Endodermal cell (in vitro differentiated cells): ENCODE measurements around the gene C17orf107. TPM values are rescaled to one million over a fixed set of nuclear protein-coding genes. Genes with fewer than 3 reads are reported as not detected.

Experiments used
- DNase-seq: peaks from one replicate; pipeline ENCODE4 v3.0.0-alpha.2; 2017
- H3K27ac ChIP-seq: 2 replicates; pipeline ENCODE4 v1.5.1; 2013; ENCODE audit warnings: mild to moderate bottlenecking, low read depth, low read length, moderate library complexity
- H3K27me3 ChIP-seq: 2 replicates; pipeline ENCODE4 v1.6.1; 2013; ENCODE audit warnings: mild to moderate bottlenecking, low read length, moderate library complexity; ENCODE audit not compliant: insufficient read depth, control insufficient read depth, poor library complexity, severe bottlenecking
- H3K36me3 ChIP-seq: 2 replicates; pipeline ENCODE4 v1.7.0; 2013; ENCODE audit warnings: mild to moderate bottlenecking, low read length, moderate library complexity; ENCODE audit not compliant: control insufficient read depth, insufficient read depth
- H3K4me1 ChIP-seq: one replicate; pipeline ENCODE4 v1.7.0; 2013; ENCODE audit warnings: low read length; ENCODE audit not compliant: control insufficient read depth, insufficient read depth
- H3K4me3 ChIP-seq: 2 replicates; pipeline ENCODE4 v1.5.1; 2013; ENCODE audit warnings: mild to moderate bottlenecking, low read length, moderate library complexity
- H3K9ac ChIP-seq: 2 replicates; pipeline ENCODE4 v1.6.1; 2013; ENCODE audit warnings: mild to moderate bottlenecking, low read length, moderate library complexity; ENCODE audit not compliant: poor library complexity, severe bottlenecking; ENCODE audit errors: extremely low read depth
- H3K9me3 ChIP-seq: 2 replicates; pipeline ENCODE4 v1.6.1; 2013; ENCODE audit warnings: mild to moderate bottlenecking, low read length, moderate library complexity; ENCODE audit not compliant: control insufficient read depth
- H3K27ac Mint-ChIP-seq: 2 replicates; pipeline ENCODE4 v1.8.0; 2020; ENCODE audit warnings: mixed read lengths
- H3K27me3 Mint-ChIP-seq: 2 replicates; pipeline ENCODE4 v1.8.0; 2021; ENCODE audit warnings: mild to moderate bottlenecking, mixed read lengths; ENCODE audit not compliant: insufficient read depth
- H3K36me3 Mint-ChIP-seq: 2 replicates; pipeline ENCODE4 v1.8.0; 2020; ENCODE audit warnings: low read depth, mixed read lengths
- H3K4me1 Mint-ChIP-seq: 2 replicates; pipeline ENCODE4 v1.8.0; 2020; ENCODE audit warnings: mixed read lengths
- H3K4me3 Mint-ChIP-seq: 2 replicates; pipeline ENCODE4 v1.8.0; 2020; ENCODE audit warnings: mild to moderate bottlenecking, moderate library complexity, mixed read lengths
- H3K9me3 Mint-ChIP-seq: 2 replicates; pipeline ENCODE4 v1.8.0; 2020; ENCODE audit warnings: mild to moderate bottlenecking, mixed read lengths
- CTCF ChIP-seq: fragments of 200-600 bp; sonication (generic); conservative IDR thresholded peaks from 2 replicates; pipeline ENCODE4 v1.5.0; 2021; ENCODE audit warnings: antibody characterized with exemption, mild to moderate bottlenecking
- WGBS, 2 experiments: methylation state at CpG; one replicate each; pipeline versions ENCODE4 v1.1.5 to v1.1.7; 2013; ENCODE audit warnings: missing lambda C conversion rate in 2 of 2, mixed read lengths in 1 of 2; ENCODE audit not compliant: insufficient coverage in 1 of 2, insufficient read length in 1 of 2; 5-methylcytosine and 5-hydroxymethylcytosine counted together
- total RNA-seq, 2 donors: library from RNA; stranded (reverse); fragmentation: NEBNext Ultra II Directional in 1 of 2; extraction: Animal tissue kit (Norgen Biotek cat#: 25700) in 1 of 2; gene quantifications; 2 replicates in 1 of 2; 3 replicates in 1 of 2; pipeline ENCODE4 v1.2.1, GENCODE V29; 2021

The C17orf107 gene
- total RNA-seq, 2 donors from 2014 or later: 0.82 to 4.8 TPM

- H3K4me1 ChIP-seq: no peaks in the 10 kb centered on the region
- H3K27me3 Mint-ChIP-seq: no peaks in the 10 kb centered on the region
- no peaks in the 10 kb centered on the region for H3K9me3 Mint-ChIP-seq
- H3K4me1 Mint-ChIP-seq: no peaks in the 10 kb centered on the region
- no peak overlapping the region for H3K4me3 Mint-ChIP-seq
- no peak overlapping the region for H3K4me3 ChIP-seq
- no peaks in the 10 kb centered on the region for H3K27me3 ChIP-seq
- no peak for TF ChIP-seq CTCF
- no peak overlapping the region for H3K27ac ChIP-seq
- H3K9ac ChIP-seq: no peak overlapping the region
- peaks cover 34% of the 10 kb centered on the region for H3K36me3 Mint-ChIP-seq
- H3K9me3 ChIP-seq: no peaks in the 10 kb centered on the region
- H3K36me3 ChIP-seq: peaks cover 43% of the 10 kb centered on the region
- DNase-seq: peak; percentile 41
- 80 to 96% methylated on average over 9 to 23 of the region's 23 CpGs for WGBS, 2 experiments
- H3K27ac Mint-ChIP-seq: no peak overlapping the region
Measured at GRCh38 chr17:4892499-4893221, 6.7 kb upstream of the C17orf107 start.

- no peaks in the 10 kb centered on the region for H3K27me3 Mint-ChIP-seq
- H3K27ac Mint-ChIP-seq: no peak overlapping the region
- H3K36me3 ChIP-seq: peaks cover 43% of the 10 kb centered on the region
- no peak overlapping the region for H3K4me3 ChIP-seq
- H3K4me1 ChIP-seq: no peaks in the 10 kb centered on the region
- DNase-seq: peak; percentile 40
- no peak overlapping the region for H3K9ac ChIP-seq
- no peaks in the 10 kb centered on the region for H3K9me3 ChIP-seq
- H3K27me3 ChIP-seq: no peaks in the 10 kb centered on the region
- H3K9me3 Mint-ChIP-seq: no peaks in the 10 kb centered on the region
- H3K4me1 Mint-ChIP-seq: no peaks in the 10 kb centered on the region
- no peak overlapping the region for H3K27ac ChIP-seq
- no peak overlapping the region for H3K4me3 Mint-ChIP-seq
- H3K36me3 Mint-ChIP-seq: peaks cover 34% of the 10 kb centered on the region
- TF ChIP-seq CTCF: no peak
- WGBS, 2 experiments: 90 to 98% methylated on average over 7 to 18 of the region's 18 CpGs
Measured at GRCh38 chr17:4893272-4893671, 6.1 kb upstream of the C17orf107 start.

GRCh38 chr17:4893721-4894560 is 5.4 kb upstream of the C17orf107 start:
- no peaks in the 10 kb centered on the region for H3K27me3 Mint-ChIP-seq
- H3K4me1 Mint-ChIP-seq: no peaks in the 10 kb centered on the region
- no peak for TF ChIP-seq CTCF
- no peak overlapping the region for H3K27ac ChIP-seq
- no peaks in the 10 kb centered on the region for H3K9me3 ChIP-seq
- H3K4me1 ChIP-seq: no peaks in the 10 kb centered on the region
- no peaks in the 10 kb centered on the region for H3K27me3 ChIP-seq
- H3K36me3 ChIP-seq: peaks cover 39% of the 10 kb centered on the region
- H3K36me3 Mint-ChIP-seq: peaks cover 30% of the 10 kb centered on the region
- H3K9ac ChIP-seq: no peak overlapping the region
- no peak overlapping the region for H3K4me3 Mint-ChIP-seq
- no peak overlapping the region for H3K27ac Mint-ChIP-seq
- peak; percentile 46 for DNase-seq
- H3K4me3 ChIP-seq: no peak overlapping the region
- no peaks in the 10 kb centered on the region for H3K9me3 Mint-ChIP-seq
- 95% methylated on average over 18 to 31 of the region's 31 CpGs for WGBS, 2 experiments
